Dedifferentiated amniotic fluid mesenchymal stem cell (primary cell): ENCODE results near the gene SYT8.

ENCODE experiments used
- DNase-seq: peaks from one replicate; pipeline ENCODE4 v3.0.0-alpha.2; 2016; ENCODE audit errors: extremely low spot score

The SYT8 gene

DNA sequence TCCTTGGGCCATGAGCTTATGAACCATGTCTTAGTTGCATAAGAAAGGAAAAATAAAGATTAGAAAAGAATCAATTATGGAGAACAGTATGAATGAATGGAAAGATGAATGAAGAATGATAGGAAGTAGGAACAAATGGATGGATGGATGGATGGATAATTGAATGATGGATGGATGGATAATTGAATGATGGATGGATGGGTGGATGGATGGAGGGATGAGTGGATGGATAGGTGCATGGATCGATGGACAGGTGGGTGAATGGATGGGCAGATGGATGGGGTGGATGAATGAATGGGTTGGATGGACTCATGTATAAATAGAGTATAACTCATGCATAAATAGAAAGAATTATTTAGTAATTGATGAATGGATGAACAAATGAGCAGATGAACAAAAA lies 25.3 kb downstream of the SYT8 start:
- DNase-seq = no peak

DNA sequence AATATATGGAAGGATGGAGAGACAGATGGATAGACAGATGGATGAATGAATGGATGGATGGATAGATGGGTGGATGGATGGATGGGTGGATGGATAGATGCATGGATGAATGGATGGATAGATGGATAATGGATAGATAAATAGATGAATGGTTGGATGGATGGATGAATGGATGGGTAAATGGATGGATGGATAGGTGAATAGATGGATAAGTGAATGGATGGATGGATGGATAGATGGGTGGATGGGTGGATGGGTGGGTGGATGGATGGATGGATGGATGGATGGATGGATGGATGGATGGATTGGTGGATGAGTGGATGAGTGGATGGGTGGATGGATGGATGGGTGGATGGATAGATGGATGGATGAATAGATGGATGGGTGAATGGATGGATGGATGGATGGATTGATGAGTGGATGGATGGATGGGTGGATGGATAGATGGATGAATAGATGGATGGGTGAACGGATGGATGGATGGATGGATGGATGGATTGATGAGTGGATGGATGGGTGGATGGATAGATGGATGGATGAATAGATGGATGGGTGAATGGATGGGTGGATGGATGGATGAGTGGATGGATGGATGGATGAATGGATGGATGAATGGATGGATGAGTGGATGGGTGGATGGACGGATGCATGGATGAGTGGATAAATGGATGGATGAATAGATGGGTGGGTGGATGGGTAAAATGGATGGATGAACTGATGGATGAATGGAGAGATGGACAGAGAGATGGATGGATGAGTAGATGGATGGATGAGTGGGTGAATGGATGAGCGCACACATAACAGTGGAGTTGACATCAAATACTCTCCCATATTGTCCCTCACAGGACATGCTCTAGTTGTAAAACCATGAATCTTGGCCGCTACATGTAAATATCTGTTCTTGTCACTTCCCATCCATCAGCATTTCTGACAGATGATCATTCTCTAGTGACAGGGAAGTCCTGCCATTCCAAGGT lies 26.9 kb downstream of the SYT8 start:
- no peak for DNase-seq

DNA sequence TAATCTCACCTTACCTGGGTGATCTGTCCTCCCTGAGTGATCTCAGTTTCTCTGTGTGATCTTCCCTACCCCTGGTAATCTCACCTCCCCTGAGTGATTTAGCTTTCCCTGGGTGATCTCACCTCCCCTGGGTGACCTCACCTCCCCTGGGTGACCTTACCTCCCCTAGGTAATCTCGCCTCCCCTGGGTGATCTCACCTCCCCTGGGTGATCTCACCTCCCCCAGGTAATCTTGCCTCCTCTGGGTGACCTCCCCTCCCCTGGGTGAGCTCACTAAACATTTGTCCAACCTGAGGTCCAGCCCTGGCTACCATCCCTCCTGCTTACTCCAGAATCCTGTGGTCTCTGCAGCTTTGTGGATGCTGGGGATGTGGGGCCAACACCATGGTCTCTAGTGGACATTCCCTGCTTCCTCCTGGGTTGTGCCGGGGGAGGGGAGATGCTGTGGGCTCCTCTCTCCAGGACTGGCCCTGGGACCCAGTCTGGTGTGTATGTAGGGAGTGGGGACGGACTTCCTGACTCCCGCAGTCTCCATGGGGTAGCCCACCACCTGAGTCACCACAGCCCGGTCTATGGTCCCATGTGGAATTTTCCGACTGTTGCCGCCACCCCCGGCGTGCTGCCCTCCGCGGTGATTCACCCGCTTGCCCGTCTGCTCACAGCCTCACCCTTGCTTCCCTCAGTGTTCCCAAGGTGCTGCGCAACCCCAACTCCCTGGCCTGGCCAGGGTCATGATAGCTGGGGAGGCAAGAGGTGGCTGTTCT lies 28.0 kb downstream of the SYT8 start:
- DNase-seq = no peak

DNA sequence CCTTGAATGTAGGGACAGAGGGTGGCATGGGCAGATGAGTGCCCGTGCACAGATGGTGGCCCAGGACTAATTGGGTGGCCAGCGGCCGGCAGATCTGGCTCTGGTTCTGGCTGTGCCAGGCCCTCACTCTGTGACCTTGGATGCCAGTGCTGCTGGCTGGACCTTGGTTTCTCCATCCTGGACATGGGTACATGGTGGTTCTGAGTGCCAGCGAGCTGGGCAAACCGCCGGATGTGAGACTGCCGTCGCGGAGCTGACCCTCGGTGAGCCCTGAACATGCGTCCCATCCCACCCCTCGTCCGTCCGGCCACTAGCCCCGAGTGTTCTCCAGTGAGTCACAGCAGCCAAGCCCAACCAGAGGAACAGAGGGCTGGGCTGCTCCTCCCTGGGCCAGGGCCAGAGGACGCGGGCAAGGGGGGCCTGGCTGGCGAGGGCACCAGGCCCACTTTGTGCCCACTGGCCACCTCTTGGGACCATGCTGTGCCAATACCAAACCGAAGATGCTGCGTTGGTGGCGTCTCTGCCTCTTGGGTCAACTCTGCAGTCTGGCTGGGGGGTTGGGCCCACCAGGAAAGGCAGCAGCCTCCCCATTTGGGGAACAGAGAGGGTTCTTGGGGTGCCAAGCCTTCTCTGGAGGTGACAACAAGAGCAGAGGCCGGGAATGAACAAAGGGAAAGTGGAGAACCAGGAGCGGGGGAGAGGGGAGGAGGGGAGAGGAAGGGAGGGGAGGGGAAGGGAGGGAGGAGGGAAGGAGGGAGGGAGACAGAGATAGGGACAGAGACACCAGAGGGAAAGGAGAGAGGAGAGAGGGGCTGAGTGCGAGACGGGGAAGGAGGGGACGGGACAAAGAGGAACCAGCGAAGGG lies 28.8 kb downstream of the SYT8 start:
- DNase-seq = peak; percentile 73

DNA sequence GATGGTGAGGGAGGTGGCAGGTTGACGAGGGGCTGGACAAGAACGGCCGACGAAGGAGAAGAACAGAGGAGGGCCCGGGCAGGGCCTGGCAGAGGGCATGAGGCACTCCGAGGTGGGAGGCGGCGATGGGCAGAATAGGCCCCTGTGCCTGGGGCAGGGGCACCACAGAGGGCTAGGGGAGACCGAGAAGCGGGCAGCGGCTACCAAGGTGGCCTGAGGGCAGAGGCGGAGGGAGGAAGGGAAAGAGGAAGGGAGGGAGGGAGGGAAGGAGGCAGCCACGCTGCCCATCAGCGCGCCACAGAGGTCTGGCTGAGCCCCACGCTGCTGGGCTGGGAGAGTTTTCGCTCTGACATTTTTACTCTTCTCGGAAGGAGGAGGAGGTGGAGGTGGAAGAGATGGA lies 29.4 kb downstream of the SYT8 start:
- no peak for DNase-seq

DNA sequence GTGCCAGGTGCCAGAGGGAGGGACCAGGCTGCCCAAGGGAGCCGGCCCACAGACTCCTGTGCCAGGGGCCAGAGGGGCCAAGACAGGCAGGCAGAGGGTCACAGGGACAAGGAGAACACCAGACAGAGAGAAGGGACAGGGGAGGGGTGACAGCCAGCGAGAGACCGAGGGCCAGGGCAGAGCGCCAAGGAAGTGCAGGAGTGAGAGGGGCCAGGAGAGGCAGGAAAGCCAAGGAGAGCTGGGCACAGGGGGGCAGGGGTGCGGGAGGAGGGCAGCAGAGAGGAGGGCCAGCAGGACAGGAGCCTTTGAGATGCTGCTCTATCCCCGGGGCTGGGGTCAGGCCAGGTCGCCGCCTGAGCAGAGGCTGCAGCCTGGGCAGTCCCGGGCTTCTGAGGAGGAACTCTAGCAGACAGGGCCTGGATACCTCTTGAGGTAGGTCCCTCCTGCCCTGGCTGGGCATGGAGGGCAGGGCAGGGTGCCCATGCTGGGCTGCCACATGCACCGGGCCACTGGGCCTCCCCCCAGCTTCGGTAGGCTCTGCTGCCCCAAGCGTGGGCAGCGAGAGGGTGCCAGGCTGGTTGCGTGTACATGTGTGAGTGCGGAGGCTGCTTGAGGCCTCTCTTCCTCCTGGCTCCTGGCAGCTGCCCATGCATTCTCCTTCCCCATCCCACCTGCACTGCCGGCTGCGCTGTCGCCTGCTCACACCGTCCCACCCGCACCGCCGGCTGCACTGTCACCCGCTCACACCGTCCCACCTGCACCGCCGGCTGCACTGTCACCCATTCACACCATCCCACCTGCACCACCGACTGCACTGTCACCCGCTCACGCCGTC lies 30.3 kb downstream of the SYT8 start:
- DNase-seq = no peak

DNA sequence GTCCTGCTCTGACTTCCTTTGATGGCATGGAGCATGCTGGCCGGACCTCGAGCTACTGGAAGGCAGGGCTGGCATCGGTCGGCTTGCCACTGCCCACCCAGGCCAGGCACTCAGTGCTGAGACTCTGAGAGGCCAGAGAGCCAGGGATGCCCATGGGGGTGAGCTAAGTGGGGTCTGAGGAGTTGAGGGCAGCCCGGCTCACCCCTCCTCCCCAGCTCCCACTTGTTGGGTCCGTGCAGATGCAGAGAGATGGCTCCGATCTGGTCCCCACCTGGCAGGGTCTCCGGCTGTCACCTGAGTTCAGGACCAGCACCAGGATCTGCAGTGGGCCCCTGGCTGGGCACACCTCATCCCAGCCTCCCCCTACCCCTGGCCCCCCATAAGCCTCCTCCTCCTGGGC lies 31.4 kb downstream of the SYT8 start:
- no peak for DNase-seq

DNA sequence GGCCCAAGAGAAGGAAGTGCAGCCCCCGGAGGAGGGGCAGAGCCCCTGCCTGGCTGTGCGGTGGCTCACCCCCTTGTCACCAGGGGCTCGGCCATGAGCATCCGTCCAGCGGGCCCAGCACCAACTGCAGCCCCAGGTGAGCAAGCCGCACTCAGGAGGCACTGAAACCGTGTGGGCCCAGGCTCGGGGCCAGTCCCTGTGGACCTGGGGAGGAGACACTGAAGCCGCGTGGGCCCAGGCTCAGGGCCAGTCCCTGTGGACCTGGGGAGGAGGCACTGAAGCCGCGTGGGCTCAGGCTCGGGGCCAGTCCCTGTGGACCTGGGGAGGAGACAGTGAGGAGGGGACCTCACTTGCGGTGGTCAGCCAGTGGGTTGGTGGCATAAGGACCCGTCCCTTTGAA lies 32.0 kb downstream of the SYT8 start:
- DNase-seq = no peak

DNA sequence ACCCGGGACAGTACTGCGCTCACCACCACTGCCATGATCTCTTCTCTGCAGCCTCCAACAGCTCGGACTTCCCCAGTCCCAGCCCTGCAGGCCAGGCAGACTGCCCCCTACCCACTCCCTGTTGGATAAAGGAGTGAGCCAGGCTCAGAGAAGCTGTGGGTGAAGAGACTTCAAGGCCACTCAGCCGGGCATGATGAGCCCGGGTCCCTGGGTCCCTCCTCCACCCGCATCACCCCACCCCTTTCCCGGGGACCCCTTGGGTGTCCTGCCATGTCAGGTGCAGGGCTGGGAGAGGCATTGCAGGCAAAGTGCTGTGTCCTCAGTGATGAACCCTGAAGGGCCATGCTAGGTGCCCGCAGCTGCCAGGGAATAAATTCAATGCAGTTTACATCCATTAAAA lies 32.6 kb downstream of the SYT8 start:
- no peak for DNase-seq

DNA sequence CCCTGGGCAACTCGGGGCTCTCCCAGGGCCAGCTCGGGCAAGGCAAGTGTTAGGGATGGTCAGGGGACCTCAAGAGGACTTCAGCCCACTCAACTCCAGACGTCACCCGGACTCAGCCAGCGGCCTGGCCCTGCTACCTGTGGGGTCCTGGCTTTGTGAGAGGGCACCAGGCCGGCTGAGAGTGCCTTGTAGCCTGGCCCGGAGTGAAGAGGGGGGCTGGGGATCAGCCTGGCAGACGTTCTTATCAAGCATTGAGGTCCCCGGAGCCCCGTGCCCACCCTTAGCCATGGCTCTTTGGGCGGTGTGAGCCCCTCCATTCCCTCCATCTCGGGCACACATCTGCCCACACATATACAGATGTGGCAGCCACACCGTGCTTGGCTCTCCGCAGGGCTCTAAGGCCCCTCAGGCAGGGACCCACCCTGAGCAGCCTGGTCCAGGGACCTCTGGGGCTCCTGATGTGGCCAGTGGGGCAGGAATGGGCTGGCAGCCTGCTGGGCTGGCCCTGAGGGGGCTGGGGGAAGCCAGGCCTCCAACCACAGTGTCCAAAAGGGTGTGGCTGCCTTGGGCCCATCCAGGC lies 33.4 kb downstream of the SYT8 start:
- DNase-seq = no peak

DNA sequence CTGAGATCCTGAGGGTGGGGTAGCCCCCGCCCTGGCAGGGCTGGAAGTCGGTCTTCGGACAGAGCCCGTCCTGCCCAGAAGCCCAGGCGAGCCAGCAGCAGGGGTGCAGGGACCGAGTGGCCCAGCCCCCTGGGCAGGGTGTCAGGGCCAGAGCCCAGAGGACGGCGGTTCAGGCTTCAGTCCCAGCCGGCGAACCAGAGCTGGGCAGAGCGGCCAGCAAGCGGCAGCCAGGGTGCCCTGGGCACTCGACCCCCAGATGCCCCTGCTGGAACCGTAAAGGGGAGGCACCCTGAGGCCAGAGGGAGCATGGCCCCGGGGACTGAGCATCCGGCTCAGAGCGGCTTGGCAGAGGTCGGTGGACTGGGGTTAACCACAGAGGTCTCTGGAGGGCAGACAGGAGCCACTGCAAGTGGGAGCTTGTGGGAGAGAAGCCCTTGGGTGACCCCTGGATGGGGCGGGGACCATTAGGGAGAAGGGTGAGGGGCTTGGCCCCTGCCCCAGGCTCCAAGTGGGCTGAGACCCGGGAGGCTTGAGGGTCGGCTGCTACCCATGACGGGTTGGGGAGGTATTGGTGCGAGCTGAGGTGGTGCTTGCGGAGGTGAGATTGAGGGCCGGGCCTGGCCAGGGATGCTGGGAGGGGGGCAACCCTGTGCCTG lies 34.0 kb downstream of the SYT8 start:
- no peak for DNase-seq

DNA sequence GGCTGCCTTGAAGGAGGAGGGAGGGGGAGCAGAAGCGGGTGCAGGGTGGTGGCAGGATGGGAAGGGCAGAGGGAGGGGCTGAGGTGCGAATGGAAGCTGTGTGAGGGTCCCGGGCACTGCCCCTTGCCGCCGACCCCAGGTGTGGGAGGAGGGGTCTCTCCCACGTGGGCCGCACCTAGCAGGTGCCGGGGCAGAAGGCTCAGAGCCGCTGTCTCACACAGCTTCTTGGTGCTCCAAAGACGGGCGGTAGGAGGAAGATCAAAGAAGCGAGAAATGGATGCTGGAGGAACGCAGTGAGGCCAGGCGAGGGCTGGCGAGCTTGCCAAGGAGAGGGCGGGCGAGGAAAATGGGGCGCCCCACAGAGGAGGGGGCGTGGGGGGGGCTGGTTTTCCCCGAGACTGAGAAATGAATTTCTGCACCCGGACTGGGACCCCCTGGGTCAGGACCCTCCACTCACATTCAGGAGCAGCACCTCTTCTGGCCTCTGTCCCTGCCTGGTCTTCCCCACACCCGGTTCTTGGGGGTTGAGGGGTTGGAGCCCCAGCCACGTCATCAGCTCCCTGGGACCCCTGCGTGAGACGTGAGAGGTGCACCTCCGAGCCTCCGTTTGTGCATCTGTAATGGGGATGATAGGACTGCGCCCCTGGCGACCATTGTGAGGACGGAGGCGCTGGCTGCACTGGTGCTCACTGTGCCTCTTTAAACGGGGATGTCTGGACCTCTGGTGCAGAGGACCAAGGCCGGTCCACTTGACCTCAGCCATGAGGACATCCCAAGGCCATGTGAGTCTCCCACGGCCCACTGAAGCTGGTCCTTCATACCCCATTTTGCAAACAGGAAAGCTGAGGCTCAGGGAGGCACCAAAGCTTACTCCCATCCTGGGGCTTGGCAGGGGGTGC lies 34.9 kb downstream of the SYT8 start:
- no peak for DNase-seq

DNA sequence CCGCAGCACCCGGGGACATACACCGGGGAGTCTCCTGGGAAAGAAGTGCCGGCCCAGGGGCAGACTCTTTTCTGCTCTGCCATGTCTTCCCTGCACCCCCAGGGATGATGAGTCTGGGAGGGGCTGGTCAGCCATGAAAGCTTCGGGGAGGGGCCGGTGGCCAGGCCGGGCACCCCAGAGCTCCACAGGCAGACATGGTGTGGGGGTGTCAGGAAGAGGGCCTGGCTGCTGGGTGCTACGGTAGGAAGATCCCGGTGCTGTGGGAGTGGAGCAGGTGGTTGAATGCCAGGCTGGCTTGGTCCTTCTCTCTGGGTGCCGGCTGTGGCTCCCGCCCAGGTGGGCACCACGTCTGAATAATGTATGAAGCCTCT lies 35.5 kb downstream of the SYT8 start:
- no peak for DNase-seq

DNA sequence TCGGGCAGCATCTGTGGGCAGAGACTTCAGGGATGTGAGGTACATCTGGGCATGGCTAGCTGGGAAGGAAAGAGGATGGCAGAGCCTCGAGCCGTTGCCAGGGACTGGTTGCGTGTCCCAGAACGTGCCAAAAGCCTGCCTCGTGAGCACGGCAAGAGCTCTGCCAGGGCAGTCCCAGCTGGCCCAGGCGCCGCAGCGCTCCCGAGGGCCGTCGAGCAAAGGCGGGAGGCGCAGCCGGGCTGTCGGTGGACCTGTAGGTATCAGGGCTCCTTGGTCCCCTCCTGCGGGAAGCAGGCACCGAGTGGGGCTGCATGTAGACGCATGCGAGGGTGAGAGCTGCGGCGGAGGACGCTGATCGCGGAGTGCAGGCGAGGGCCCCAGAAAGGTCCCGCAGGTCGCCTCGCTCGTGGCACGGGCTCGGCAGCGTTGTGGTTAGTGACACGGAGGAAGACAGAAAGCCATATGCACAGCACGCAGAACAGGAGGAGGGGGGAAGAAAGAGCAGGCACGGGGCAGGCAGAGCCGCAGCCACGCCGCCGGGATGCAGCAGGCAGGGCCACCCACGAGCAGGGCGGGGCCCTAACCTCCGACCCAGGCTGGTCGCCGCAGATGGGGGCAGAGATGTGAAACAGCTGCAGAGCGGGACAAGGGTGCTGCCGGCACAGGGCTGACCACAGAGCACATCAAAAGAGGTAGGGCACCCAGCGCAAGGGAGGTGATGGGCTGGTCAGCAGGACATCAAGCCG lies 36.1 kb downstream of the SYT8 start:
- no peak for DNase-seq

DNA sequence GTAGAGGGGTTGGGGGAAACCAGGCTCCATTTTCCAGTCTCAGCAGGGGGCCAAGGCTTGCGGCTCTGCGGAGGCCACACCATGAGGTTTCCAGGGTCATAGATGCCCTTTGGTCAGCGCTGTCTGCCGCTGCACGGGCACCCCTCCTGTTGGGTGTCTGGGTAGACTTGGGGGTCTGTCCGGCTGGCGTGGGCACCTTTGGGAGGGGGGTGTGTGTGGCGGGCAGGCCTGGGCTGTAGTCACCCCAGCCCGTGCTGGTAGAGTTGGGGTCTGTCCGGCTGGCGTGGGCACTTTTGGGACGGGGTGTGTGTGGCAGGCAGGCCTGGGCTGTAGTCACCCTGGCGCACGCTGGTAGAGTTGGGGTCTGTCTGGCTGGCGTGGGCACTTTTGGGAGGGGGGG lies 36.7 kb downstream of the SYT8 start:
- DNase-seq = no peak

DNA sequence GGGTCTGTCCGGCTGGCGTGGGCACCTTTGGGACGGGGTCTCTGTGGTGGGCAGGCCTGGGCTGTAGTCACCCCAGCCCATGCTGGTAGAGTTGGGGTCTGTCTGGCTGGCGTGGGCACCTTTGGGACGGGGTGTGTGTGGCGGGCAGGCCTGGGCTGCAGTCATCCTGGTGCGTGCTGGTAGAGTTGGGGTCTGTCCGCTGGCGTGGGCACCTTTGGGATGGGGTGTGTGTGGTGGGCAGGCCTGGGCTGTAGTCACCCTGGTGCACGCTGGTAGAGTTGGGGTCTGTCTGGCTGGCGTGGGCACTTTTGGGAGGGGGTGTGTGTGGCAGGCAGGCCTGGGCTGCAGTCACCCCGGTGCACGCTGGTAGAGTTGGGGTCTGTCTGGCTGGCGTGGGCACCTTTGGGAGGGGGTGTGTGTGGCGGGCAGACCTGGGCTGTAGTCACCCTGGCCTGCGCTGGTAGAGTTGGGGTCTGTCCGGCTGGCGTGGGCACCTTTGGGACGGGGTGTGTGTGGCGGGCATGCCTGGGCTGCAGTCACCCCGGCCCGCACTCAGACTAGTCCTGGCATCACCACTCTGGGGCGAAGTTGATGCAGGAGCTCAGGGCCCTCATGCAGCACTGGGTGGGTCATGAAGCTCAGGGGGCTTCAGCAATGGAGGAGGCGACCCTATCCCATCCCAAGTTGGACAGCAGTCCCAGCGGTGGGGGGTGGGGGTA lies 37.6 kb downstream of the SYT8 start:
- no peak for DNase-seq

DNA sequence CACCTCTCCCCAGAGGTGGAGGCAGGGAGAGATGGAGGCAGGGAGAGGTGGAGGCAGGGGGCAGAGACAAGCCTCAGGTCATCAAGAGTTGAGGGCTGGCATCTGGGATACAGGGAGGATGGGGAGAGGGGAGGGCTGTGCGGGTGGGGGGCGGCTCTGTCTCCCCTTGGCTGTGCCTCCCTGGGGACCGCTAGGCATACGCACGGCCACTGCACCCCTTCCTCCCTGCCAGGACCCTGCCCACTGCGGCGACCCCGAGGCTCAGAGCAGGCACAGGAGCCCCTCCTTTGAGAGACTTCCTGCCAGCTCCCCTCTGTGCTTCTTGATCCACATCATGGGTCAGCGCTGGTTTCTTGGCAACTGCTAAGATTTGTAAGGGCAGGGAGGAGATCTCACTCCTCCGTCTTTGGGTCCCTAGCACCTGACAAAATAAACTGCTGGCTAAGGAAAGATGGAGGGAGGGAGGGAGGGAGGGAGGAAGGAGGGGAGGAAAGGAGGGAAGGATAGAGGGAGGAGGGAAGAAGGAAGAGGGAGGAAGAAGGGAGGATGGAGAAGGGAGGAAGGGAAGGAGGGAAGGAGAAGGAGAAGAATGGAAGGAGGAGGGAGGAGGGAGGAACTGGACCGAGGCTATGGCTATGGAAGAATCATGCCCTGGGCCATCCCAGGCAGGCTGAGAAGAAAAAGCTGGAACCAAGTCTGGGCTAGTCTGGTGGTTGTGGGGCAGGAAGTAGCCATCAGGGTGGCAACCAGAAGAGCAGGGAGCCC lies 38.4 kb downstream of the SYT8 start:
- no peak for DNase-seq
